ENCODE results near the gene SF3A1.

DNA sequence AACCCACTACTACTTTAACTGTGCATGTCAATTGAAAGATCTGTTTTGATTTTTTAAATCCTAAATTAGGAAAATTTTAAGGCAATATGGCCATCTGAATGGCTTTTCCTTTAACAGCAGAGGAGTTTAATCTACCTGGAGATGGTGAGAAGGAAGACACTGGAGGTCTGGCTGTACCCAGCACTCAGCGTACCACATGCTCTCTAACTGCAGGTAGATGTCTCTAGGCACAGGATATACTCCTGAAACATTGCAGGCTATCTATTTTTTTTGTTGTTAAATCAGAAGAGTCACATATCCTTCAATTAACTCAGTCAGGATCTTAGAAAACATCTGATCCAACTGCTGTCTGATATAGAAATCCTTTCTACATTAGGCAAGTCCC is 50.1 kb downstream of the SF3A1 start:
- no peak for TF ChIP-seq POLR2A (IDR thresholded peaks at IDR 0.05)
- no peak for TF ChIP-seq CTCF (IDR thresholded peaks at IDR 0.05)
